HCT116 (cell line): ENCODE results near the gene CTRL. TPM values are rescaled to one million over a fixed set of nuclear protein-coding genes. Genes with fewer than 3 reads are reported as not detected.

Source experiments
- ATAC-seq: fragments of 200-7000 bp; cut with Tn5 transposase; 2 replicates; pipeline ENCODE4 v1.9.1; 2020; ENCODE audit warnings: mild to moderate bottlenecking, moderate library complexity
- BruUV-seq: library from RNA; stranded (reverse); fragments of 400-500 nt; replicated peaks from 2 replicates; lab custom pipeline; 2021; lab: Mats Ljungman, UMichigan
- CTCF ChIA-PET: fragments of 300-600 bp; sonication (Branson Sonifier 250); formaldehyde crosslinking; loops from one replicate; lab custom pipeline; 2021; ENCODE audit warnings: antibody characterized with exemption; lab: Charles Lee
- POLR2A ChIA-PET: fragments of 300-600, 350-600 bp; sonication (Branson Sonifier 250); formaldehyde crosslinking; loops from one replicate; lab custom pipeline; 2021; ENCODE audit warnings: antibody characterized with exemption; lab: Charles Lee
- RAD21 ChIA-PET, 2 experiments: fragments of 300-600 bp; sonication (Branson Sonifier 250); formaldehyde crosslinking; loops; one replicate each; lab custom pipeline; 2023; ENCODE audit warnings: low total read pairs in 2 of 2; ENCODE audit not compliant: uncharacterized antibody in 2 of 2, unreplicated experiment in 2 of 2, low non-redundant PET in 1 of 2; lab: Charles Lee
- DNase-seq: peaks from one replicate; pipeline ENCODE4 v3.0.0-alpha.2; 2010; ENCODE audit warnings: low read depth, low spot score
- H2AFZ ChIP-seq: fragments of 200-600 bp; shearing (Covaris generic), sonication (generic); 2 replicates; pipeline ENCODE4 v1.6.1; 2017; ENCODE audit warnings: low read depth, mixed run types, mixed read lengths, antibody characterized with exemption, low read length; ENCODE audit not compliant: poor library complexity, severe bottlenecking
- H3K27ac ChIP-seq: 2 replicates; pipeline ENCODE4 v1.5.1; 2012; ENCODE audit warnings: low read depth, low read length
- H3K27me3 ChIP-seq: fragments of 200-600 bp; sonication (generic); 2 replicates; pipeline ENCODE4 v1.6.1; 2016; ENCODE audit warnings: mixed run types, low read length, mixed read lengths; ENCODE audit not compliant: insufficient read depth
- H3K36me3 ChIP-seq, 2 experiments: fragments of 200-500 bp in 1 of 2; fragments of 200-600 bp in 1 of 2; sonication (Bioruptor generic) in 1 of 2; sonication (generic) in 1 of 2; 2 replicates each; pipeline versions ENCODE4 v1.5.1 to v1.6.1; 2014 to 2016; ENCODE audit warnings: low read length in 2 of 2, inconsistent platforms in 1 of 2, mixed read lengths in 1 of 2, mixed run types in 1 of 2; ENCODE audit not compliant: insufficient read depth in 2 of 2, control insufficient read depth in 1 of 2
- H3K4me1 ChIP-seq, 2 experiments: fragments of 200-600 bp in 1 of 2; sonication (generic) in 1 of 2; 2 replicates each; pipeline versions ENCODE4 v1.5.1 to v1.6.1; 2012 to 2017; ENCODE audit warnings: low read length in 2 of 2, inconsistent platforms in 1 of 2, mild to moderate bottlenecking in 1 of 2, mixed read lengths in 1 of 2, mixed run types in 1 of 2, moderate library complexity in 1 of 2; ENCODE audit not compliant: insufficient read depth in 2 of 2, control insufficient read depth in 1 of 2
- H3K4me2 ChIP-seq: fragments of 200-600 bp; sonication (generic); 2 replicates; pipeline ENCODE4 v1.6.1; 2017; ENCODE audit warnings: mixed run types, low read length, mixed read lengths
- H3K4me3 ChIP-seq, 2 experiments: fragments of 200-600 bp in 1 of 2; sonication (generic) in 1 of 2; replicated peaks in 1 of 2; 2 replicates each; pipeline ENCODE4 v1.5.1; 2011 to 2016; ENCODE audit warnings: low read length in 2 of 2, control low read depth in 1 of 2, low read depth in 1 of 2, mild to moderate bottlenecking in 1 of 2, mixed read lengths in 1 of 2, mixed run types in 1 of 2
- H3K79me2 ChIP-seq: fragments of 200-600 bp; sonication (generic); 2 replicates; pipeline ENCODE4 v1.6.1; 2017; ENCODE audit warnings: mild to moderate bottlenecking, mixed run types, low read length, moderate library complexity, mixed read lengths; ENCODE audit not compliant: insufficient read depth
- H3K9ac ChIP-seq: fragments of 200-600 bp; sonication (generic); 2 replicates; pipeline ENCODE4 v1.6.1; 2016; ENCODE audit warnings: low read length, mixed read lengths
- H3K9me2 ChIP-seq: fragments of 200-600 bp; sonication (generic), shearing (Covaris generic); 2 replicates; pipeline ENCODE4 v1.6.1; 2017; ENCODE audit warnings: mixed run types, mild to moderate bottlenecking, moderate library complexity; ENCODE audit not compliant: insufficient read depth
- H3K9me3 ChIP-seq, 2 experiments: fragments of 200-500 bp in 1 of 2; fragments of 200-600 bp in 1 of 2; sonication (Bioruptor generic) in 1 of 2; sonication (generic) in 1 of 2; 2 replicates each; pipeline ENCODE4 v1.6.1; 2014 to 2017; ENCODE audit warnings: low read length in 2 of 2, mixed read lengths in 2 of 2, inconsistent platforms in 1 of 2, low read depth in 1 of 2, mild to moderate bottlenecking in 1 of 2, mixed run types in 1 of 2, moderate library complexity in 1 of 2; ENCODE audit not compliant: control insufficient read depth in 1 of 2, insufficient read depth in 1 of 2
- H4K20me1 ChIP-seq: fragments of 200-600 bp; sonication (generic), shearing (Covaris generic); 2 replicates; pipeline ENCODE4 v1.6.1; 2017; ENCODE audit warnings: mixed run types, mild to moderate bottlenecking, moderate library complexity; ENCODE audit not compliant: insufficient read depth
- CEBPB ChIP-seq: IDR thresholded peaks from 2 replicates; pipeline ENCODE4 v1.6.1; 2012; ENCODE audit warnings: low read depth
- EZH2 ChIP-seq: fragments of 200-600 bp; sonication (generic); IDR thresholded peaks from 2 replicates; pipeline ENCODE4 v1.6.1; 2017; ENCODE audit warnings: antibody characterized with exemption, mixed run types
- EZH2phosphoT487 ChIP-seq: fragments of 200-600 bp; IDR thresholded peaks from 2 replicates; pipeline ENCODE4 v1.6.1; 2018; ENCODE audit warnings: antibody characterized with exemption, borderline replicate concordance
- FOSL1 ChIP-seq: IDR thresholded peaks from 2 replicates; pipeline ENCODE4 v1.6.1; 2012; ENCODE audit warnings: low read depth
- RAD21 ChIP-seq: IDR thresholded peaks from 2 replicates; pipeline ENCODE4 v1.6.1; 2012; ENCODE audit warnings: low read depth, mild to moderate bottlenecking
- SP1 ChIP-seq: IDR thresholded peaks from 2 replicates; pipeline ENCODE4 v1.6.1; 2012; ENCODE audit warnings: low read depth
- YY1 ChIP-seq: IDR thresholded peaks from 2 replicates; pipeline ENCODE4 v1.6.1; 2011; ENCODE audit warnings: low read length, low read depth, moderate library complexity, mild to moderate bottlenecking; ENCODE audit not compliant: insufficient replicate concordance; ENCODE audit errors: extremely low read depth
- intact Hi-C: fragments of 100-400 bp; cut with micrococcal nuclease; formaldehyde crosslinking; loops from 2 replicates; pipeline ENCODE4 v1.10.0; 2022
- total RNA-seq: library from RNA; stranded (reverse); gene quantifications from one replicate; pipeline ENCODE4 v1.2.1, GENCODE V29; 2021; ENCODE audit not compliant: unreplicated experiment
- TF ChIP-seq, protein P1 (sequence below): IDR thresholded peaks from 2 replicates; pipeline ENCODE4 v1.6.1; 2012; ENCODE audit warnings: low read depth

The CTRL gene
- total RNA-seq, 1 experiment from 2014 or later, result 3.4 TPM

DNA sequence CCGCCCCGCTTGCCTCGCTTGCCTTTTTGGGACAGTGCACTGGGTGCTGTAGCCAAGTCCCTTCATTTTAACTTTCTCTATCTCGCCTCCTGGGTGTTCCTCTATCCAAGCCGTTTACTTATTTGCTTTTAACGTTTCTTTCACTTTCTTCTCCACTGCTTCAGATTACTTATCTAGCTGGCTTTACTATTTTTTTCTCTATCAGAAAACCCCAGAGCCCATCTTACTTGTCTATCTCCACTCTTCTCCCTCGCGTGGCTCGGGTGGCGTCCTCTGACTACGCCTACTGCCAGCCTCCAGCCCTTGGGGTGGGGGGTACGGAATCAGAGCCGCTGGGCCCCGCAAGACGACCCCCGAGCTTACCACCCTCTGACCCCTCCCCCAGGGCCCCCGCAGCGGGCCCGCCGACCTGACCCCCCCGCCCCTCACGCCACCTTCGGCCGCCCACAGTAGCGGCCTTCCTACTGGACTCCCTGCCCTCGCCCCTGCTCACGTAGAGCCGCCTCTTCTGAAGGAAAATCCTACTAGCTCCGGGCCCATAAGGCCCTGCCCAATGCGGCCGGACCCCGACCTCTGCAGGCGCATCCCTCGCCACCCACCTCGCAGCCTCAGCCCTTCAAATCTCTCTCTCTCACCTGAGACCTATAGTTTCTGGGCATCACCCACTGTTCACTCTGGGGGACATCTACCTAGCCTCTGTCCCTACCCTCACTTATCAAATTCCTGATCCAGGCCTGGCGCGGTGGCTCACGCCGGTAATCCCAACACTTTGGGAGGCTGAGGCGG lies 37.8 kb upstream of the CTRL start:
- Histone ChIP-seq H2AFZ (peak overlapping the region; percentile 20), H3K4me3 (no peak overlapping the region), H3K27ac (peak overlapping the region; percentile 87), H3K9me2 (no peaks in the 10 kb centered on the region), H3K27me3 (no peaks in the 10 kb centered on the region), H3K4me1 (peaks cover 21 to 26% of the 10 kb centered on the region in 2 experiments), H3K9ac (0 out of 2 replicates have a peak overlapping the region, but pooled peaks have one; percentile 92), H4K20me1 (no peaks in the 10 kb centered on the region), H3K9me3 (no peaks in the 10 kb centered on the region), H3K79me2 (peaks cover 30% of the 10 kb centered on the region), H3K36me3 (no peaks in the 10 kb centered on the region)
- ChIA-PET CTCF (no interaction called here), POLR2A (no interaction called here), RAD21 (no interaction called here)
- BruUV-seq, result no TSS peak
- DNase-seq (no peak), ATAC-seq (no peak)
- intact Hi-C loops, result no loop called here
- TF ChIP-seq EZH2phosphoT487, result no peak
- no peak for TF ChIP-seq CEBPB
- TF ChIP-seq EZH2, result no peak
- TF ChIP-seq, protein P1, sequence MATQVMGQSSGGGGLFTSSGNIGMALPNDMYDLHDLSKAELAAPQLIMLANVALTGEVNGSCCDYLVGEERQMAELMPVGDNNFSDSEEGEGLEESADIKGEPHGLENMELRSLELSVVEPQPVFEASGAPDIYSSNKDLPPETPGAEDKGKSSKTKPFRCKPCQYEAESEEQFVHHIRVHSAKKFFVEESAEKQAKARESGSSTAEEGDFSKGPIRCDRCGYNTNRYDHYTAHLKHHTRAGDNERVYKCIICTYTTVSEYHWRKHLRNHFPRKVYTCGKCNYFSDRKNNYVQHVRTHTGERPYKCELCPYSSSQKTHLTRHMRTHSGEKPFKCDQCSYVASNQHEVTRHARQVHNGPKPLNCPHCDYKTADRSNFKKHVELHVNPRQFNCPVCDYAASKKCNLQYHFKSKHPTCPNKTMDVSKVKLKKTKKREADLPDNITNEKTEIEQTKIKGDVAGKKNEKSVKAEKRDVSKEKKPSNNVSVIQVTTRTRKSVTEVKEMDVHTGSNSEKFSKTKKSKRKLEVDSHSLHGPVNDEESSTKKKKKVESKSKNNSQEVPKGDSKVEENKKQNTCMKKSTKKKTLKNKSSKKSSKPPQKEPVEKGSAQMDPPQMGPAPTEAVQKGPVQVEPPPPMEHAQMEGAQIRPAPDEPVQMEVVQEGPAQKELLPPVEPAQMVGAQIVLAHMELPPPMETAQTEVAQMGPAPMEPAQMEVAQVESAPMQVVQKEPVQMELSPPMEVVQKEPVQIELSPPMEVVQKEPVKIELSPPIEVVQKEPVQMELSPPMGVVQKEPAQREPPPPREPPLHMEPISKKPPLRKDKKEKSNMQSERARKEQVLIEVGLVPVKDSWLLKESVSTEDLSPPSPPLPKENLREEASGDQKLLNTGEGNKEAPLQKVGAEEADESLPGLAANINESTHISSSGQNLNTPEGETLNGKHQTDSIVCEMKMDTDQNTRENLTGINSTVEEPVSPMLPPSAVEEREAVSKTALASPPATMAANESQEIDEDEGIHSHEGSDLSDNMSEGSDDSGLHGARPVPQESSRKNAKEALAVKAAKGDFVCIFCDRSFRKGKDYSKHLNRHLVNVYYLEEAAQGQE, result no peak
- no peak for TF ChIP-seq FOSL1
- no peak for TF ChIP-seq SP1
- no peak for TF ChIP-seq RAD21
- no peak for TF ChIP-seq YY1
- TF ChIP-seq, all 23 proteins: peak for 0
- H3K4me2 ChIP-seq, result peak overlapping the region; percentile 87; the same call in 1 of the 2 replicates
